ENCODE data around the gene HECTD1.

Gene HECTD1

DNA sequence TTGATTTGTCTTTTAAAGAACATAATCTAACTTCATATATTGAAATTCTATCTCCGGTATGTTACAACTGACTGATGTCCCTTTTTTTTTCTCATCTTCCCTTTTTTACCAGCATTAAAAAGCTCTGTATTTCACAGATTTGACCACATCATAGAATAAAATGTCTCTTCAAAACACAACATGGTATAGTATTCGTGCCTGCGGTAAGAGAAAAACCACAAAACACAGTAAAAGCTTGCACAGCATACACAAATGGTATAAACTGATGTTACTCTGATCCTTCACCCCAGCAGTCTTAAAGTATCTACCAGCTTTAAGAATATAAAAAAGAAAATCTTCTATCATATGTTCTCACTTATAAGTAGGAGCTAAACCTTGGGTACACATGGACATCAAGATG, 83.4 kb downstream of the HECTD1 start:
- peaks cover 68 to 78% of the 10 kb centered on the region in 2 experiments for H3K36me3 ChIP-seq (ENCODE audit: control insufficient read depth in 2 of 2, insufficient read depth in 1 of 2, low read length in 2 of 2)
- no peak overlapping the region for H3K27ac ChIP-seq (ENCODE audit: extremely low read depth, low read depth, low read length)
- TF ChIP-seq, protein P1, sequence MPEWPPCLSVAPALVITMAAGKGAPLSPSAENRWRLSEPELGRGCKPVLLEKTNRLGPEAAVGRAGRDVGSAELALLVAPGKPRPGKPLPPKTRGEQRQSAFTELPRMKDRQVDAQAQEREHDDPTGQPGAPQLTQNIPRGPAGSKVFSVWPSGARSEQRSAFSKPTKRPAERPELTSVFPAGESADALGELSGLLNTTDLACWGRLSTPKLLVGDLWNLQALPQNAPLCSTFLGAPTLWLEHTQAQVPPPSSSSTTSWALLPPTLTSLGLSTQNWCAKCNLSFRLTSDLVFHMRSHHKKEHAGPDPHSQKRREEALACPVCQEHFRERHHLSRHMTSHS (tag by site-specific recombination; IDR thresholded peaks at IDR 0.05): no peak
- TF ChIP-seq KLF7 (tag by site-specific recombination; IDR thresholded peaks at IDR 0.05; ENCODE audit: borderline replicate concordance) (no peak), ZFP3 (tag by site-specific recombination; IDR thresholded peaks at IDR 0.05; ENCODE audit: low read depth) (no peak), ZBTB1 (tag by site-specific recombination; IDR thresholded peaks at IDR 0.05) (no peak), YY2 (tag by site-specific recombination; IDR thresholded peaks at IDR 0.05) (no peak), ZBTB48 (tag by site-specific recombination; IDR thresholded peaks at IDR 0.05) (no peak), ZNF214 (tag by site-specific recombination; IDR thresholded peaks at IDR 0.05; ENCODE audit: borderline replicate concordance) (no peak), ZNF274 (IDR thresholded peaks at IDR 0.05; ENCODE audit: low read length) (no peak), ZNF274 (tag by site-specific recombination; IDR thresholded peaks at IDR 0.05; ENCODE audit: borderline replicate concordance) (no peak), ZNF654 (tag by site-specific recombination; IDR thresholded peaks at IDR 0.05; ENCODE audit: low read depth) (no peak), RBAK (tag by site-specific recombination; IDR thresholded peaks at IDR 0.05) (no peak), ZNF600 (tag by site-specific recombination; IDR thresholded peaks at IDR 0.05) (no peak)
- TF ChIP-seq, protein P2, sequence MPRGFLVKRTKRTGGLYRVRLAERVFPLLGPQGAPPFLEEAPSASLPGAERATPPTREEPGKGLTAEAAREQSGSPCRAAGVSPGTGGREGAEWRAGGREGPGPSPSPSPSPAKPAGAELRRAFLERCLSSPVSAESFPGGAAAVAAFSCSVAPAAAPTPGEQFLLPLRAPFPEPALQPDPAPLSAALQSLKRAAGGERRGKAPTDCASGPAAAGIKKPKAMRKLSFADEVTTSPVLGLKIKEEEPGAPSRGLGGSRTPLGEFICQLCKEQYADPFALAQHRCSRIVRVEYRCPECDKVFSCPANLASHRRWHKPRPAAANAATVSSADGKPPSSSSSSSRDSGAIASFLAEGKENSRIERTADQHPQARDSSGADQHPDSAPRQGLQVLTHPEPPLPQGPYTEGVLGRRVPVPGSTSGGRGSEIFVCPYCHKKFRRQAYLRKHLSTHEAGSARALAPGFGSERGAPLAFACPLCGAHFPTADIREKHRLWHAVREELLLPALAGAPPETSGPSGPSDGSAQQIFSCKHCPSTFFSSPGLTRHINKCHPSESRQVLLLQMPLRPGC (tag by site-specific recombination; IDR thresholded peaks at IDR 0.05): no peak
- TF ChIP-seq, protein P3, sequence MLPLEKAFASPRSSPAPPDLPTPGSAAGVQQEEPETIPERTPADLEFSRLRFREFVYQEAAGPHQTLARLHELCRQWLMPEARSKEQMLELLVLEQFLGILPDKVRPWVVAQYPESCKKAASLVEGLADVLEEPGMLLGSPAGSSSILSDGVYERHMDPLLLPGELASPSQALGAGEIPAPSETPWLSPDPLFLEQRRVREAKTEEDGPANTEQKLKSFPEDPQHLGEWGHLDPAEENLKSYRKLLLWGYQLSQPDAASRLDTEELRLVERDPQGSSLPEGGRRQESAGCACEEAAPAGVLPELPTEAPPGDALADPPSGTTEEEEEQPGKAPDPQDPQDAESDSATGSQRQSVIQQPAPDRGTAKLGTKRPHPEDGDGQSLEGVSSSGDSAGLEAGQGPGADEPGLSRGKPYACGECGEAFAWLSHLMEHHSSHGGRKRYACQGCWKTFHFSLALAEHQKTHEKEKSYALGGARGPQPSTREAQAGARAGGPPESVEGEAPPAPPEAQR (tag by site-specific recombination; IDR thresholded peaks at IDR 0.05): no peak
- no peaks in the 10 kb centered on the region for H3K4me1 ChIP-seq (ENCODE audit: control insufficient read depth, insufficient read depth, low read length)
- ChIA-PET CTCF (no interaction called here), POLR2A (no interaction called here)
- H3K9me3 ChIP-seq (ENCODE audit: control insufficient read depth, insufficient read depth, low read depth, low read length): no peaks in the 10 kb centered on the region
- no peak overlapping the region for H3K4me3 ChIP-seq (ENCODE audit: low read depth, low read length)

DNA sequence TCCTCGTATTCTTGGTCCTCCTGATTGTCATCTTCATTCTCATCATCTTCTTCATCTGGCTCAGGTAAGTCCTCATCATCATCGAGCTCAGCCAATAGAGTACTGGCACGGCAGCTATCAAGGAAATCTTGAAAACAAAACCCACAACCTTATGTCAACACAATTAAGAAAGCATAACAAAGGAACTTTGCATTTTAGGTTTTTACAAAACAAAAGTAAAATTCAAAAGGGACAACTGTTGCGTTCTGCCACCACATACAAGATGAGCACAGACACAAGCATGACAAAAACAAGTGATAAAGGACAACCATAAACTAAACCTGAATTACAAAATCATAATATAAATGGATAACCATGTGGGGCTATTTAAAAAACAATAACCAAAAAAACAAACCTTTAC, 84.7 kb downstream of the HECTD1 start:
- Histone ChIP-seq H3K36me3 (ENCODE audit: control insufficient read depth in 2 of 2, insufficient read depth in 1 of 2, low read length in 2 of 2) (peaks cover 70 to 77% of the 10 kb centered on the region in 2 experiments), H3K27ac (ENCODE audit: extremely low read depth, low read depth, low read length) (no peak overlapping the region), H3K4me3 (ENCODE audit: low read depth, low read length) (no peak overlapping the region), H3K9me3 (ENCODE audit: control insufficient read depth, insufficient read depth, low read depth, low read length) (no peaks in the 10 kb centered on the region), H3K4me1 (ENCODE audit: control insufficient read depth, insufficient read depth, low read length) (no peaks in the 10 kb centered on the region)
- CTCF ChIA-PET: interaction anchor here (1.3 kb wide), 1 partner anchor 85 kb away, joined by 4 read pairs; no protein-coding TSS in a partner anchor
- TF ChIP-seq, protein P4, sequence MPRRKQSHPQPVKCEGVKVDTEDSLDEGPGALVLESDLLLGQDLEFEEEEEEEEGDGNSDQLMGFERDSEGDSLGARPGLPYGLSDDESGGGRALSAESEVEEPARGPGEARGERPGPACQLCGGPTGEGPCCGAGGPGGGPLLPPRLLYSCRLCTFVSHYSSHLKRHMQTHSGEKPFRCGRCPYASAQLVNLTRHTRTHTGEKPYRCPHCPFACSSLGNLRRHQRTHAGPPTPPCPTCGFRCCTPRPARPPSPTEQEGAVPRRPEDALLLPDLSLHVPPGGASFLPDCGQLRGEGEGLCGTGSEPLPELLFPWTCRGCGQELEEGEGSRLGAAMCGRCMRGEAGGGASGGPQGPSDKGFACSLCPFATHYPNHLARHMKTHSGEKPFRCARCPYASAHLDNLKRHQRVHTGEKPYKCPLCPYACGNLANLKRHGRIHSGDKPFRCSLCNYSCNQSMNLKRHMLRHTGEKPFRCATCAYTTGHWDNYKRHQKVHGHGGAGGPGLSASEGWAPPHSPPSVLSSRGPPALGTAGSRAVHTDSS (tag by site-specific recombination; IDR thresholded peaks at IDR 0.05): peak; percentile 14; the same call in 1 of the 2 replicates
- no peak for TF ChIP-seq ZBTB8A (tag by site-specific recombination; IDR thresholded peaks at IDR 0.05)
- TF ChIP-seq, protein P5, sequence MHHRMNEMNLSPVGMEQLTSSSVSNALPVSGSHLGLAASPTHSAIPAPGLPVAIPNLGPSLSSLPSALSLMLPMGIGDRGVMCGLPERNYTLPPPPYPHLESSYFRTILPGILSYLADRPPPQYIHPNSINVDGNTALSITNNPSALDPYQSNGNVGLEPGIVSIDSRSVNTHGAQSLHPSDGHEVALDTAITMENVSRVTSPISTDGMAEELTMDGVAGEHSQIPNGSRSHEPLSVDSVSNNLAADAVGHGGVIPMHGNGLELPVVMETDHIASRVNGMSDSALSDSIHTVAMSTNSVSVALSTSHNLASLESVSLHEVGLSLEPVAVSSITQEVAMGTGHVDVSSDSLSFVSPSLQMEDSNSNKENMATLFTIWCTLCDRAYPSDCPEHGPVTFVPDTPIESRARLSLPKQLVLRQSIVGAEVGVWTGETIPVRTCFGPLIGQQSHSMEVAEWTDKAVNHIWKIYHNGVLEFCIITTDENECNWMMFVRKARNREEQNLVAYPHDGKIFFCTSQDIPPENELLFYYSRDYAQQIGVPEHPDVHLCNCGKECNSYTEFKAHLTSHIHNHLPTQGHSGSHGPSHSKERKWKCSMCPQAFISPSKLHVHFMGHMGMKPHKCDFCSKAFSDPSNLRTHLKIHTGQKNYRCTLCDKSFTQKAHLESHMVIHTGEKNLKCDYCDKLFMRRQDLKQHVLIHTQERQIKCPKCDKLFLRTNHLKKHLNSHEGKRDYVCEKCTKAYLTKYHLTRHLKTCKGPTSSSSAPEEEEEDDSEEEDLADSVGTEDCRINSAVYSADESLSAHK (tag by site-specific recombination; IDR thresholded peaks at IDR 0.05): no peak
- POLR2A ChIA-PET: no interaction called here
